Fibroblast of skin of right quadriceps (primary cell): Measurements from ENCODE around the gene HSD17B3.
"Not testable (repeated sequence)": the region's sequence is repeated elsewhere in the genome, so short reads cannot be mapped to it uniquely, and the experiment has no call there.

Experiments used
- DNase-seq: peaks from one replicate; pipeline ENCODE4 v3.0.0-alpha.2; 2013

Gene HSD17B3

GRCh38 chr9:96305171-96305570 lies 3.2 kb upstream of the HSD17B3 start:
- no peak for DNase-seq

GRCh38 chr9:96304230-96304629 lies 2.3 kb upstream of the HSD17B3 start:
- DNase-seq: no peak

GRCh38 chr9:96299823-96300222 lies 2.2 kb downstream of the HSD17B3 start:
- DNase-seq: peak; percentile 43

GRCh38 chr9:96294159-96294545 lies 7.8 kb downstream of the HSD17B3 start:
- DNase-seq: no peak

GRCh38 chr9:96293498-96294158 lies 8.3 kb downstream of the HSD17B3 start:
- peak; percentile 59 for DNase-seq

GRCh38 chr9:96289392-96289791 lies 12.6 kb downstream of the HSD17B3 start:
- DNase-seq: no peak

- no peak for DNase-seq
Measured at GRCh38 chr9:96281641-96282040, 20.3 kb downstream of the HSD17B3 start.

GRCh38 chr9:96279932-96280331 lies 22.0 kb downstream of the HSD17B3 start:
- DNase-seq: no peak

GRCh38 chr9:96274939-96275338 lies 27.0 kb downstream of the HSD17B3 start:
- DNase-seq: no peak

- no peak for DNase-seq
Measured at GRCh38 chr9:96270236-96270744, 31.7 kb downstream of the HSD17B3 start.

- no peak for DNase-seq
Measured at GRCh38 chr9:96258967-96259366, 43.0 kb downstream of the HSD17B3 start.

GRCh38 chr9:96256800-96257199 lies 45.2 kb downstream of the HSD17B3 start:
- DNase-seq: peak; percentile 53

GRCh38 chr9:96255698-96256097 lies 46.3 kb downstream of the HSD17B3 start:
- no peak for DNase-seq

- DNase-seq: no peak
Measured at GRCh38 chr9:96253059-96253696, 48.8 kb downstream of the HSD17B3 start.

- DNase-seq: peak; percentile 14
Measured at GRCh38 chr9:96251451-96251850, 50.5 kb downstream of the HSD17B3 start.

- DNase-seq: peak; percentile 11
Measured at GRCh38 chr9:96249746-96250145, 52.2 kb downstream of the HSD17B3 start.

GRCh38 chr9:96246267-96246671 lies 55.7 kb downstream of the HSD17B3 start:
- no peak for DNase-seq

- DNase-seq: no peak
Measured at GRCh38 chr9:96245399-96245798, 56.6 kb downstream of the HSD17B3 start.

- no peak for DNase-seq
Measured at GRCh38 chr9:96243778-96244177, 58.2 kb downstream of the HSD17B3 start.

GRCh38 chr9:96242811-96243210 lies 59.2 kb downstream of the HSD17B3 start:
- DNase-seq: no peak

GRCh38 chr9:96241391-96241809 lies 60.6 kb downstream of the HSD17B3 start:
- DNase-seq: no peak

GRCh38 chr9:96236854-96237550 lies 65.0 kb downstream of the HSD17B3 start:
- DNase-seq: no peak

GRCh38 chr9:96236337-96236736 lies 65.6 kb downstream of the HSD17B3 start:
- not testable (repeated sequence) for DNase-seq
